Kidney (tissue), 14 donors: ENCODE results near the gene ST8SIA5. TPM values are rescaled to one million over a fixed set of nuclear protein-coding genes. Genes with fewer than 3 reads are reported as not detected.

Experiments
- DNase-seq, 5 donors: peaks; one replicate each; pipeline ENCODE4 v3.0.0-alpha.2; 2013 to 2020
- FAIRE-seq: peaks from 2 replicates; lab custom pipeline; 2012; peaks lifted over from hg19 to GRCh38; lab: Jason Lieb, UNC
- H3K27ac ChIP-seq, 2 donors: one replicate each; pipeline ENCODE4 v1.7.0; 2013; ENCODE audit warnings: low read depth in 2 of 2, low read length in 2 of 2, inconsistent platforms in 1 of 2
- H3K27me3 ChIP-seq: one replicate; pipeline ENCODE4 v1.7.1; 2013; ENCODE audit warnings: low read length, inconsistent platforms; ENCODE audit not compliant: control insufficient read depth, insufficient read depth
- H3K36me3 ChIP-seq, 3 donors: one replicate each; pipeline versions ENCODE4 v1.7.0 to v1.7.1; 2013; ENCODE audit warnings: low read length in 3 of 3, control low read depth in 1 of 3, inconsistent platforms in 1 of 3; ENCODE audit not compliant: insufficient read depth in 3 of 3, control insufficient read depth in 2 of 3
- H3K4me1 ChIP-seq, 3 donors: one replicate each; pipeline versions ENCODE4 v1.7.0 to v1.7.1; 2013; ENCODE audit warnings: low read length in 3 of 3, inconsistent platforms in 1 of 3, low read depth in 1 of 3; ENCODE audit not compliant: control insufficient read depth in 2 of 3, insufficient read depth in 2 of 3
- H3K4me3 ChIP-seq, 3 donors: one replicate each; pipeline versions ENCODE4 v1.7.0 to v1.8.1; 2013; ENCODE audit warnings: low read length in 3 of 3, control low read depth in 1 of 3, inconsistent platforms in 1 of 3
- H3K9ac ChIP-seq, 3 donors: one replicate each; pipeline versions ENCODE4 v1.7.0 to v1.7.1; 2013; ENCODE audit warnings: low read length in 3 of 3, control low read depth in 1 of 3, inconsistent platforms in 1 of 3
- H3K9me3 ChIP-seq, 3 donors: one replicate each; pipeline versions ENCODE4 v1.7.0 to v1.7.1; 2013; ENCODE audit warnings: low read length in 3 of 3, control low read depth in 1 of 3, inconsistent platforms in 1 of 3; ENCODE audit not compliant: control insufficient read depth in 2 of 3, insufficient read depth in 1 of 3
- intact Hi-C: fragments of 100-400 bp; cut with DNase I; formaldehyde crosslinking; loops from one replicate; pipeline ENCODE4 v1.11.1; 2022
- polyA plus RNA-seq: library from polyadenylated mRNA; stranded (reverse); fragments of 350-450 nt; fragmentation: Illumina TruSeq; extraction: RNeasy Lipid Tissue Mini Kit (QIAGEN cat#74804); gene quantifications from one replicate; pipeline ENCODE4 v1.2.3, GENCODE V29; 2014; ENCODE audit warnings: low read depth, low replicate concordance; ENCODE audit not compliant: insufficient read depth
- total RNA-seq: library from RNA; stranded (reverse); fragmentation: NEBNext Ultra II Directional; extraction: Animal tissue kit (Norgen Biotek cat#: 25700); gene quantifications from one replicate; pipeline ENCODE4 v1.2.1, GENCODE V29; 2021
- TF ChIP-seq, protein P1 (sequence below): IDR thresholded peaks from 3 replicates; pipeline ENCODE4 v1.5.1; 2012; ENCODE audit warnings: mild to moderate bottlenecking, moderate library complexity, borderline replicate concordance; ENCODE audit not compliant: insufficient read depth; ENCODE audit errors: extremely low read depth
- donor health status: control.
- donor health status: control.
- donor health status: control.
- donor health status: control.
- donor health status: control.
- donor health status: DM: yes; HTN: yes; CAD: no.
- donor health status: Normal renal cell carcinoma (clear cell type).

The ST8SIA5 gene
- total and polyA plus RNA-seq, 2 donors from 2014 or later = 1.4 to 2.7 TPM

DNA sequence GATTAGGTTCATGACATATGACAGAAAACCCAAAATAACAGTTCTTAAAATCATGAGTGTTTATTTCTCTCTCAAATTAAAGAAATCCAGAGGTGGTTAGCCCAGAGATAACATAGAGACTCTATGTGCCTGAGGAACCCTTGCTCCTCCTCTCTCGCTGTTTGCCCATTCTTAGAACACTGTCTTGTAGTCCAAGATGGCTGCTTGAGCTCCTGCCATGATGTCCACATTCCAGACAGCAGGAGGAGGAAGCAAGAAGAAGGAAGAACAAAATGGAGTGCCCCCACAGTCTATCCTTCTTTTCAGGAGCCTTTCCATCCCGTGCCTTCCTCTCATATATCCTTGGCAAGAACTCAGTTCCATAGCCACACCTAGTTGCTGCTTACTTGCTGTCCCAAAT is 13.9 kb upstream of the ST8SIA5 start:
- Histone ChIP-seq H3K27me3 (no peaks in the 10 kb centered on the region), H3K4me3 (no peak overlapping the region), H3K27ac (no peak overlapping the region), H3K9me3 (no peaks in the 10 kb centered on the region), H3K4me1 (no peaks in the 10 kb centered on the region), H3K36me3 (no peaks in the 10 kb centered on the region), H3K9ac (no peak overlapping the region)
- intact Hi-C loops = no loop called here
- DNase-seq = no peak
- TF ChIP-seq, protein P1, sequence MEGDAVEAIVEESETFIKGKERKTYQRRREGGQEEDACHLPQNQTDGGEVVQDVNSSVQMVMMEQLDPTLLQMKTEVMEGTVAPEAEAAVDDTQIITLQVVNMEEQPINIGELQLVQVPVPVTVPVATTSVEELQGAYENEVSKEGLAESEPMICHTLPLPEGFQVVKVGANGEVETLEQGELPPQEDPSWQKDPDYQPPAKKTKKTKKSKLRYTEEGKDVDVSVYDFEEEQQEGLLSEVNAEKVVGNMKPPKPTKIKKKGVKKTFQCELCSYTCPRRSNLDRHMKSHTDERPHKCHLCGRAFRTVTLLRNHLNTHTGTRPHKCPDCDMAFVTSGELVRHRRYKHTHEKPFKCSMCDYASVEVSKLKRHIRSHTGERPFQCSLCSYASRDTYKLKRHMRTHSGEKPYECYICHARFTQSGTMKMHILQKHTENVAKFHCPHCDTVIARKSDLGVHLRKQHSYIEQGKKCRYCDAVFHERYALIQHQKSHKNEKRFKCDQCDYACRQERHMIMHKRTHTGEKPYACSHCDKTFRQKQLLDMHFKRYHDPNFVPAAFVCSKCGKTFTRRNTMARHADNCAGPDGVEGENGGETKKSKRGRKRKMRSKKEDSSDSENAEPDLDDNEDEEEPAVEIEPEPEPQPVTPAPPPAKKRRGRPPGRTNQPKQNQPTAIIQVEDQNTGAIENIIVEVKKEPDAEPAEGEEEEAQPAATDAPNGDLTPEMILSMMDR = no peak
- FAIRE-seq = no peak

DNA sequence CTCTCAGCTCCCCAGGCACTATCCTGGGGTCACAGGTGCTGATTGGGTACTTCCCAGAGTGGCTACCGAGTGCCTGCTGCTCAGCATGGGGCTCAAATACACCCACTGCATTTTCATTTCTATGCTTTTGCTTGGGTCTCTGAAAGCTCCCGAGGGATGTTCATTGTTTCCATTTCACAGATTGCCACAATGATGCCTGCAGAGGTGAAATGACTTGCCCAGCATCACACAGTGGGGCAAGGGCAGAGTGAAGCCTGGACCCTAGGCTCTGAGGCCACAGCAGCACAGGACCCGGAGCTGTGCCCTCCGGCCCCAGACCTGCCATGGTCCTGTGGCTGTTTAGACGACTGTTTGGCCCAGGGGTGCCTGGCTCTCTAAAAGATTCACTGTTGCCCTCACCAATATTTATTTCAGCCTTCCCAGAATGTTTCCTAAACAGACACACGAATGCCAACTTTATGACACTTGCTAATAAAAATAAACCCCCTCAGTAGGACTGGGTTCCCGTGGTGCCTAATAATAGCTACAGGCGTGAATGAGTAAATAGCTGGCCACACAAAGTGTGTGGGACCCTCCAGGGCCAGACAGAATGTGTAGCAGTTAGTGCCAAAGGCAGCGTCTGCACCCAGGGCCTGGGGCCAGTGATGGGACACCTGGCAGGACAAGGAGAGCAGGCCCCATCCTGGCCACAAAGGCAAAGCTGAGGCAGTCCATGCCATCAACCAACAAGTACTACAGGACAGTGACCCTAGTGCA is 11.5 kb upstream of the ST8SIA5 start:
- Histone ChIP-seq H3K27me3 (no peaks in the 10 kb centered on the region), H3K27ac (no peak overlapping the region), H3K9ac (no peak overlapping the region), H3K36me3 (no peaks in the 10 kb centered on the region), H3K9me3 (no peaks in the 10 kb centered on the region), H3K4me1 (no peaks in the 10 kb centered on the region), H3K4me3 (no peak overlapping the region)
- intact Hi-C loops = no loop called here
- FAIRE-seq (no peak), DNase-seq (no peak)
- TF ChIP-seq, protein P1 = no peak

DNA sequence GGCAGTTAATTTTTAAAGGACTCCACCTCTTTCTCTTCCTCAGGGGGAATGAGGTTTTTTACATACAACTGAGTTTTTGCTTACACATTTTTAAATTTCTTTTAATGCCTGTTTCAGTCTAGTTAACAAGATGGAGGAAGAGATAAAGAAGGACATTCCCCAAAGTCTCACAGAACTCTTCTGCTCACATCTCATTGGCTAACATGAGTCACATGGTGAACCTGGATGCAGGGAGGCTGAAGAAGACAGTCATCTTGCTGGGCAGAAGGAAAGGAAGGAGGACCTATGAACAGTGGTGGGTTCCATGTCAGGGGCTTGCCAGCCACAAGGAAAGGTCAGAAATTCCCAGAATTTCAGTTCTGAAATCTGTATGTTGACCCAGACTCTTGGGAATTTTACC is 10.4 kb upstream of the ST8SIA5 start:
- TF ChIP-seq, protein P1 = no peak
- intact Hi-C loops = no loop called here

More for the DNA sequence above, 10.4 kb upstream of the ST8SIA5 start:
- Histone ChIP-seq H3K9ac (no peak overlapping the region), H3K9me3 (no peaks in the 10 kb centered on the region), H3K4me1 (no peaks in the 10 kb centered on the region), H3K27me3 (no peaks in the 10 kb centered on the region), H3K36me3 (no peaks in the 10 kb centered on the region), H3K4me3 (no peak overlapping the region), H3K27ac (no peak overlapping the region)
- DNase-seq (no peak), FAIRE-seq (no peak)
